Muscle of leg (tissue), 9 donors: ENCODE data around the gene SETD6. TPM values are rescaled to one million over a fixed set of nuclear protein-coding genes. Genes with fewer than 3 reads are reported as not detected.

Experiments
- polyA plus RNA-seq, 8 donors: library from polyadenylated mRNA; unstranded; fragments of 120-200 nt; gene quantifications; one replicate each; pipeline versions ENCODE4 v1.2.1 to v1.2.3, GENCODE V29; 2013; ENCODE audit warnings: inconsistent platforms in 1 of 8, low replicate concordance in 1 of 8; ENCODE audit not compliant: insufficient read length in 8 of 8, insufficient read depth in 1 of 8
- total RNA-seq: library from RNA; stranded (reverse); fragments of 120-200 nt; gene quantifications from one replicate; pipeline ENCODE4 v1.2.4, GENCODE V29; 2013

Gene SETD6
- total and polyA plus RNA-seq, 9 donors, result 11.5 to 21.0 (median 14.8) TPM

Other genes with a start within 250 kb of the SETD6 start
- gene PRSS54, start 220.5 kb upstream of the SETD6 start, total RNA-seq, result not detected
- gene PRSS54, start 220.5 kb upstream of the SETD6 start, polyA plus RNA-seq, result not detected
- gene GINS3, start 123.0 kb upstream of the SETD6 start, total RNA-seq, result 7.1 TPM
- 10 to 100 TPM in 3 of 8 donors, 1 to 10 TPM in 5; 7.7 to 12.6 (median 9.1) TPM for gene GINS3, start 123.0 kb upstream of the SETD6 start, polyA plus RNA-seq
- gene NDRG4, start 15.4 kb upstream of the SETD6 start, total RNA-seq, result 8.5 TPM
- 10 to 100 TPM; 12.2 to 24.6 (median 17.5) TPM for gene NDRG4, start 15.4 kb upstream of the SETD6 start, polyA plus RNA-seq
- gene CNOT1, start 114.3 kb downstream of the SETD6 start, total RNA-seq, result 85.1 TPM
- 100 to 1,000 TPM in 4 of 8 donors, 10 to 100 TPM in 4; 87.8 to 121 (median 100) TPM for gene CNOT1, start 114.3 kb downstream of the SETD6 start, polyA plus RNA-seq
- 5.8 TPM for gene SLC38A7, start 169.3 kb downstream of the SETD6 start, total RNA-seq
- 10 to 100 TPM in 1 of 8 donors, 1 to 10 TPM in 7; 6.3 to 10.1 (median 8.0) TPM for gene SLC38A7, start 169.3 kb downstream of the SETD6 start, polyA plus RNA-seq
- gene GOT2, start 218.8 kb downstream of the SETD6 start, total RNA-seq, result 33.5 TPM
- gene GOT2, start 218.8 kb downstream of the SETD6 start, polyA plus RNA-seq, result 10 to 100 TPM; 48.7 to 56.1 (median 53.4) TPM